ENCODE data around the gene LRIT1.
"Not testable (repeated sequence)": the region's sequence is repeated elsewhere in the genome, so short reads cannot be mapped to it uniquely, and the experiment has no call there.

The LRIT1 gene, protein sequence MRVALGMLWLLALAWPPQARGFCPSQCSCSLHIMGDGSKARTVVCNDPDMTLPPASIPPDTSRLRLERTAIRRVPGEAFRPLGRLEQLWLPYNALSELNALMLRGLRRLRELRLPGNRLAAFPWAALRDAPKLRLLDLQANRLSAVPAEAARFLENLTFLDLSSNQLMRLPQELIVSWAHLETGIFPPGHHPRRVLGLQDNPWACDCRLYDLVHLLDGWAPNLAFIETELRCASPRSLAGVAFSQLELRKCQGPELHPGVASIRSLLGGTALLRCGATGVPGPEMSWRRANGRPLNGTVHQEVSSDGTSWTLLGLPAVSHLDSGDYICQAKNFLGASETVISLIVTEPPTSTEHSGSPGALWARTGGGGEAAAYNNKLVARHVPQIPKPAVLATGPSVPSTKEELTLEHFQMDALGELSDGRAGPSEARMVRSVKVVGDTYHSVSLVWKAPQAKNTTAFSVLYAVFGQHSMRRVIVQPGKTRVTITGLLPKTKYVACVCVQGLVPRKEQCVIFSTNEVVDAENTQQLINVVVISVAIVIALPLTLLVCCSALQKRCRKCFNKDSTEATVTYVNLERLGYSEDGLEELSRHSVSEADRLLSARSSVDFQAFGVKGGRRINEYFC

DNA sequence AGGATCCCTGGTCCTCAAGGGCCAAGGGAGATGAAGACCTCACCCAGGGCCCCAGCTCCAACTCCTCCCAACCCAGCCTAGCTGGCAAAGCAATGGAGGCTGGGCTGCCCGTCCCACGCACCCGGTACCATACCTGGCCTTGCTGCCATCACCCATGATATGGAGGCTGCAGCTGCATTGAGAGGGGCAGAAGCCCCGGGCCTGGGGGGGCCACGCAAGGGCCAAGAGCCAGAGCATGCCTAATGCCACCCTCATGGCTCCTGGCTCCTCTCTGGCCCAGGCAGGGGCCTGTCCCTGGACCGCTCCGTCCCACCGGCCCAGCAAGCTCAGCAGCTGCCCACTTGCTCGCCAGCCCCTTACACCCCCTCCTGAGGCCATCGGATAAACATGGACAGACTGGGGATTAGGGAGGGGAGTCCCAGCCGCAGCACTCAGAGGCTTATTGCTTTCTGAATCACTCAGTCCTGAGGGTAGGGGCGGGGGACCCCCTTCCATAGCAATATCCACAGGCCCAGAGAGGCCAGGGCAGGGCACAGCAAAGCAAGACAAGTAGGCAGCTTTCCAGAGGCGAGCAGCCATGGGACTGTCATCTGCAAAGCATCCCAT, at the start of gene LRIT1:
TSS of gene LRIT1 (minus strand) at position 362 of the 606 bp plus-strand sequence. CDS start at position 255, 107 bp downstream.
- no peak for DNase-seq

DNA sequence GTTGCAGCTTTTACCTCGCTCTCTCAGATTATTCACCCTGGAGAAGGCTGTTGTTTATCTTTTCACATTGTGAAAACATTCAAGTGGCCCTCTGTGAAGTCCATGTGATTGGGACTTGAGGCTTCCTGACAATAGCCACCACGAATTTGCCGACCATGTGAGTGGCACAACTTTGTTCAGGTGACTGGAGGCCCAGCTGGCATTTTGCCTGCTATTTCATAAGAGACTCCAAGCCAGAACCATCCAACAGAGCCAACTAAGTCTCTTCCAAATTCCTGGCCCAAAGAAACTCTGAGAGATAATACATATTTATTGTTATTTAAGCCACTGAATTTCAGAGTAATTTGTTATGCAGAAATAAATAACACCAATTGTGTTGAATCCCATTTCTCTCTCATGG, 48.9 kb upstream of the LRIT1 start:
- no peak for DNase-seq

DNA sequence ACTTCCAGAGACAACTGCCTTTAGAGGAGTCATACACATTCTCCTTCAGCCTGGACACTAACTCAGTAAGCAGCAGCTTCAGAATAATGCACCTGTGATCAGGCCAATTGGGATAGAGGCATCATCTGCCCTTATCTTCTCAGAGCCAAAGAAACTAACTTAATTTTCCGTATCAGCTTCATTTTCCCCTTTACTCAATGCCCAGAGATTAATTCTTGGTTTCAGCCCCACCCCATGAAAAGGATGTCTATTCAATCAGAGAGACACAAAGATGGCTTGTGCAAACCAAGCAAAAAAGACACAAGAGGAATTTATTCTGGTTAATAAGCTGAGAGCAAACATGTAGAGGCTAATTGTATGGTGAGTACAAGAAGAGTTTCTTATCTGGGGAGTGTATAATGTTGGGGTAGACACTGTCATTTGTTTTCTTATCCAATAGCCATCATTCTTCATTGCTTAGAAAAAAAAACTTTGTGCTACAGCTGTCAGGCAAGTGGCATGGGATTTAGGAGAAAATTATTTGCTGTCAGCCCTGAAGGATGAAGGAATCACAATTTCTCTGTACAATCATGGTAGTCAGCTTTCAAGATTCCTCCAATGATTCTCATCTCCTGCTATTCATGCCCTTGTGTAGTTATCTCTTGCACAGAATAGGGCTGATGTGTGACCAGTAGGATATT, 48.3 kb upstream of the LRIT1 start:
- DNase-seq: no peak

DNA sequence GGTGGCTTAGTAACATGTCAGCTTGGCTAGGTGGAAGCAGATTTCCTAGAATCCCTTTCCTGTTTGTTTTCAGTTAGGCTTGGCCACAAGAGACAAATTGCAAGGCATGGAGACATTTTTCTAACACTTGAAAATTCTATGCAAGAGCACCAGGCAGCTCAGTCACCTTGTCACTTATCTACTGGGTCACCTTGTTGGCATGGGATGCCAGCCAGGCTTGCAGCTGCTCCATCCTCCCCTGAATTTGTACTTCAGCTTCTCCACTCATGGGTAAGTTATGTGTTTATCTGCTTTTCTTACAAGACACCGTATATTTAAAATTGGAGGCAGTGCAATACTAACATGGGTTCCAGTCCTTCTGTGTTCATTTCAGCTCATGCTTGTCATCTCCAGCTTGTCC, 46.8 kb upstream of the LRIT1 start:
- DNase-seq: no peak

DNA sequence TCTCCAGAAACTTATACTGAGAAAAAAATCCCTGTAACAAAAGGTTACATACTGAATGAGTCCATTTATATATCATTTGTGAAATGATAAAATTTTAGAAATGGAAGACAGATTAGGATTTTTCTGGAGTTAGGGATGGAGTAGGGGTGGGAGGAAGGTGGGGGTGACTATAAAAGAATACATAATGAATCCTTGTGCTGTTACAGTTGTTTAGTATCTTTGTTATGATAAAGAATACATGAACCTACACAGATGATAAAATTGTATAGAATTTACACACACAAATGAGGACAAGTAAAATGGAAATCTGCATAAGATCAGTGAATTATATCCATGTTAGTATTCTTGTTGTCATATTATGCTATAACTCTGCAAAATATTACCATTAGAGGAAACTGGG, 45.3 kb upstream of the LRIT1 start:
- no peak for DNase-seq

DNA sequence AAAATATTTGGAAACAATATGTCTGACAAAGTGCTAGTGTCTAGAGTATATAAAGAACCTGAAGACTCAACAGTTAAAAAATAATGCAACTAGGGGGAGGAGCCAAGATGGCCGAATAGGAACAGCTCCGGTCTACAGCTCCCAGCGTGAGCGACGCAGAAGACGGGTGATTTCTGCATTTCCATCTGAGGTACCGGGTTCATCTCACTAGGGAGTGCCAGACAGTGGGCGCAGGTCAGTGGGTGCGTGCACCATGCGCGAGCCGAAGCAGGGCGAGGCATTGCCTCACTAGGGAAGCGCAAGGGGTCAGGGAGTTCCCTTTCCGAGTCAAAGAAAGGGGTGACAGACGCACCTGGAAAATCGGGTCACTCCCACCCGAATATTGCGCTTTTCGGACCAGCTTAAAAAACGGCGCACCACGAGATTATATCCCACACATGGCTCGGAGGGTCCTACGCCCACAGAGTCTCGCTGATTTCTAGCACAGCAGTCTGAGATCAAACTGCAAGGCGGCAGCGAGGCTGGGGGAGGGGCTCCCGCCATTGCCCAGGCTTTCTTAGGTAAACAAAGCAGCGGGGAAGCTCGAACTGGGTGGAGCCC, 38.6 kb upstream of the LRIT1 start:
- DNase-seq: not testable (repeated sequence)

DNA sequence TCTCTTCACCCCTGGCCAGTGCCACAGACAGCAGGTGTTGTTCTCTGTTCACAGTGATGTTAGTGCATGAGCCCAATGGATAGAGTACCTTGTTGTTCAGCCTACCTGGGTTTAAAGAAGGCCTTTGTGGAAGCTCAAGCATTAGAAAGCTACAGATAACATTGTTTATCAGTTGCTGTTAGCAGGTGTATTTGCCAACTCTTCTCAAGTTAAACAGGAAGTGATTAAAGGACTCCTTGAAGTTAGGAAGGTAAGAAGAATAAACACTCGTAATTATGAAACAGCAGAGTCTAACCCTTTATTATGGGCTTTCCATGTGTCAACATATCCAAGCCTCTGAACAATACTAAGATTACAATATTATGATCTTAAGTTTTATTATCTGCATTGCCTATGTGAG, 29.4 kb upstream of the LRIT1 start:
- no peak for DNase-seq

DNA sequence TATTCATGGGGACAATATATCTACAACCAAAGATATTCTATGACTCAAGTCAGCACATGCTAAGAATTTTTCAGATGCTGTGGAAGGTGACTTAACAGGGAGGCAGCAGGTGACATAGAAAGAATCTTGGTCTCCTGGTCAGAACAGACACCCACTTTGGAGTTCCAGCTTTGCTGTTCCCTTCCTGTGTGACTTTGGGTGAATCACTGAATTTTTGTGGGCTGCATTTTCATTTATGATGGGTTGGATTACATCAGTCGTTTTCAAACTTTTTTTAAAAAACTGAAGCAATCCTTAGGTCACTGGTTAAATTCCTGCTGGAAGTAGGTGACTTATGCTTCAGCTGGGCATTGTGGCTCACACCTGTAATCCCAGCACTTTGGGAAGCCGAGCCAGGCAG, 28.4 kb upstream of the LRIT1 start:
- DNase-seq: no peak

DNA sequence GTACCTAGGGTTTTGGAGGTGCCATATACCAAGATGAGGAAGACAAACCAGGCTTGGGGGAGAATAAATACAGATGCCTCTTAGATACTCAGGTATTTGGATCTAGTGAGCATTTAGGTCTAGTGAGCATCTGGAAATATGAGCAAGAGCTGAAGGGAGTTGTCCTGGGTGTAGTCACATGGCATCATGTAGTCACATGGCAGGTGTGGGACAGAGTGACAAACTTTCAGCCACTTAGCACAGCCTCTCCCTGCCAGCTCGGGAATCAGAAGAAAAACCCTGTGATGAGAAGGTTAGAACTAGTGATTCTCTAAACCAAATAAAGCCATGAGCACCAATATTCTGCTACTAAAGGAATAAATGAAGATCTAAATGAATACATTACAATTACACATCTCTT, 27.8 kb upstream of the LRIT1 start:
- no peak for DNase-seq

DNA sequence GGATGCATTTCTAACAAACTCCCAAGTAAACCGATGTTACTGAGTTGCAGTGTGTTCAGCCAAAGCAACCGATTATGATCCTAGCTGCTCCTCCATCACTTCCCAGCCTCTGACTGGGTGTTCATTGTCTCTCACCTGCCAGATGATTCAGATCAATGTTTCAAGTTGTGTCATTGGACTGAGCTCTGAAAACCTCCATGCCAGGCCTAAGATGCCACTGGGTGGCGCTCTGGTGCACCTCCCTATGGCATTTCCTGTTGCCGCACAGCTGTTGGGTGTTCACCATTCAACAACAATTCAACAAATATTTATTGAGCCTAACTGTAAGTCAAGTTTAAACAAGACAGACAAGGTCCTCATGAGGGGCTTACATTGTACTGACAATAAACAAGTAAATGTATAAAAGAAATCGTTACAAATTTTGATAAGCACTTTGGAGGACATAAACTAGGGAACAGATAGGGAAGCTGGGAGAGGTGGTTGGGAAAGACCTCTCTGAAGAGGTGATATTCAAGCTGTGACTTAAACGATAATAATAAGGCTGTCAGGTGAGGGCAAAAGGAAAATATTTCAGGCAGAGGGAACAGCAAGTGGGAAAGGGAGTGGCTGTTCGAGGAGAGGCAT, 26.3 kb upstream of the LRIT1 start:
- DNase-seq: no peak

DNA sequence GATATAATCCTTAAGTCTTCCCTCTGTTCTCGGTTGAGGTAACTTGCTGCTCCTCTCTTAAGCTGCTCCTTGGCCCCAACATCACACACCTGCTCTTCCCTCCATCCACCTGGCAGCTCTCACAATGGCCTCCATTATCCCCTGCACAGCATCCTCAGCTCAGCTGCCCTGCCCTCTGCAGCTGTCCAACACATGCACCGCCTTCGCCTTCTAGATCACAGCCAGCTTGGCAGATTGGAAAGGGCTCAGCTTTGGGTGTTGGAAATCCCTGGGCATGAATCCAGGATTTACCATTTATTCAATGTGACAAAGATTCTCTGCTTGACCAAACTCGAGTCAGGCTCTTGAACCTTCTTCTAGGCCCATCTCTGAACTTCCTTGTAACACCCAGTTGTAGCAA, 24.1 kb upstream of the LRIT1 start:
- peak; percentile 28 for DNase-seq

DNA sequence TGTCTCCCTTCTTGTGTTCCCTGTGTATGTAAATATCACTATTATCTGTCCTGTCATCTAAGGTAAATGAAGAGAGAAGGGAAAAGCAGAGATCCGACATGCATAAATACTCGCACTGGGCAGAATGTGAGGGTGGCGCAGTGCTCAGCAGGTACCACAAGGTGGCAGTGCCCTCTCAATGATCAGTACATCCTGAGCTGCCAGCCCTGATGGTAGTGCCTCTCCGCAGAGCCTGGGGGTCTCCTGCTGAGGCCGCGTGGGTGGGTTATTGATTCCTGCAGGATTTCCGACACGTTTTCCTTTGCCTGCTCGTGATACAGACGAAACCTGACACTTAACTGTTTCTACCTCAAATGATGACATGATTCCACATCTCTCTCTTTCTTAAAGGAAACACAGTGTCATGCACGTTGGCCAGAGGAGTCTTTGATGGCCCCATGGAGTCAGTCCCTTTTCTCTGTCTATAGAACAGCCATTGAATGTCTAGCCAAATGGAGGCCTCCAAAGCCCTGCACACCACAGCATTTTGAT, 23.3 kb upstream of the LRIT1 start:
- DNase-seq: no peak

DNA sequence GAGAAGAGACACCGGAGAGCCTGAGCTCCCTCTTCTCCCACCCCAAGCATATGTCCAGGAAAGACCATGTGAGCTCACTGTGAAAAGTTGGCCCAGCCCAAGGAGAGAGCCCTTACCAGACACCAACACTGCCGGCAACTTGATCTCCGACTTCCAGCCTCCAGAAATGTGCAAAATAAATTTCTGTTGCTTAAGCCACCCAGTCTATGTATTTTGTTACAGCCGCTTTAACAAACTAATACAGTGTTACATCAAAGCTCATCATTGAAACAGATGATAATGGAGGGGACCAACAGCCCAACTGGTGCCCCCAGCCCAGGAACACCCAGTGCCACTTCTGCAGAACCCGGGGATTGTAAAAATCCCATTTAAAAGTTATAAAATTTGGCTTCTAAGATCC, 22.4 kb upstream of the LRIT1 start:
- no peak for DNase-seq

DNA sequence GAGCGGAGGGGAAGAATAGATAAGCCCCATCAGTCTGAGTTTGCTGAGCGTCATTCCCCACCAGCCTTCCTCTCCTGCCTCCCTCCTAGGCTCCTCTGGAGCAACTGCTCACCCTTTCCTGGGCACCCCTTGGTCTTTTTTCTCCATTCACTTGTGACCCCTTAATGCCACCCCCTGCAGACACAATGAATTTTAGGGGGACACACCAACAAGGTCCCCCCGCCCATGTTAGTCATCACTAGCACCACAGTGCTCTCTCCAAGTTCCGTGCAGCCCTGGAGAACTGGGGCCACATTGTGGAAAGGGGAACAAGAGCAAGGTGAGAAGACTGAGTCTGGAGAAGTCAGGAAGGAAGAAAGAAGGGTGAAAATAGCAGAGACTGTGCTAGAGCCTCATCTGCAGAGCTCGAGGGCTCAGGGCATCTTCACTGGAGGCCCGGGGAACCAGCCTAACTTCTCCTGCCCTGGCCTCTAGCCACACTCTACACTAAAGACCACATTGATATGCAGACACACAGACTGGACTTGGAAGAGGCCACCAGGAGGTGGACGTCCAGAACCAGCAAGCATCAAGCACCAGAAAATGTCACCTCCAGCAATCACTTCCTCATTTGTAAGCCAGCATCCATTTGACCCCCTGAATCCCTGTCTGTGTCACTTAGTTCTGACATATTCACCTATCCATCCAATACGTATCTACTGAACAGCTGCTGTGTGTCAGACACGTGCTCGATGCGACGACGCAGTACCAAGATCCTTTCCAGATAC, 21.0 kb upstream of the LRIT1 start:
- no peak for DNase-seq

DNA sequence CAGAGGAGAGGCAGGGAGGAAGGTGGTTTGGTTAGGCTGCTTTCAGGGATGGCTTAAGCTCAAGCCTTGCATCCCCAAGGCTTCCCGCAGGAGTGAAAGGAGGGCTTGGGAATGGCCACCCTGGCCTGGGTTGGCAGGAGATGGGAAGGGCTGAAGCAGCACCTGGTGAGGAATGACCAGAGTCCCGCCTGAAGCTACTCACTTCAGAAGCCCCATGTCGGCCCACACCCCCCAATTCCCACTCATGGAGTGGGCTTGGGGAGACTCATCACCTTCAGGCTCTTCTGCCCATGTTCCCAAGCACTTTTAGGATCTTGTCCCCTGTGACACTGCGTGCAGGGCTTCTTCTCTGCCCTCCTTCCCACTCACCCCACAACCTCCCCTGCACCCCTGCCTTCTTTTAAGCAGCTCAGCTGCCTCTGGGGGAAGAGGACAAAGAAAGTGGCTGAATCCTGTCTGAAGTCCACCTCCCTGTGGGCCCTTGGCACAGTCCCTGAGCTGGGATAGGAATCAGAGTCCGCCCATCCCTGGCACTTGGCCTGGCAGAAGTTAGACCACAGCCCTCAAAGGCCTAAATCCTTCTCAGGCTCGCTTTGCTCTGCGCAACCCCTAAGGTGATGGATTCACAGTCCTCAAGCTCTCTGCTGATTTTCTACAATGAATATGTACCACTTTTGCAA, 20.0 kb upstream of the LRIT1 start:
- no peak for DNase-seq

DNA sequence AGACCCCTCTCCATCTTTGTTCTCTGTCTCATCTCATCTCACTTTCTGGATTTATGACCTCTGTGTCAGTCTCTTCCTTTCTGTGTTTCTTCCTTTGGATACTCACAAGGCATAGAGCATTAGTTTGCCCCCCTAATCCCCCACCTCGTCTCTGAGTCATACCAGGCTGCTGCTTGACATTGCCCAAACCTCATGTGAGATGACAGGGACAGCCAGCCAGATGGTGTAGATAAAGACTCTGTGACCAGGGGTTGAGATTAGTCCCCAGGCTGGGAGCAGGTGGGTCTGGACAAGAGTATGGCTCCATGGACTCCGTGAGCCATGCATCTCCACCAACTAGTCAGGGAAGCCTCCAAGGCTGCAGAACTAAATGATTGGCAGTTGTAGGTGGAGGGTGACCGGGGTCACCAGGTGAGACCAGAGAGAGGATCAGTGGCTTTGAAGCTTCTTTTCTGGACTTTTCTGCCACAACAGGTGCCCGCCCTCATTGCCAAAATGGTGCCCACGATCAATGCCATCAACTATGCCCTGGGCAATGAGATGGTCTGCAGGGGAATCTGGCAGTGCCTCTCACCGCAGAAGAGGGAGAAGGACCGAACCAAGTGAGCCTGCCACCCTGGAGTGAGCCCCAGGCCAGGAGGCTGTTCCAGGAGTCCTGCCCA, 16.8 kb upstream of the LRIT1 start:
- no peak for DNase-seq

DNA sequence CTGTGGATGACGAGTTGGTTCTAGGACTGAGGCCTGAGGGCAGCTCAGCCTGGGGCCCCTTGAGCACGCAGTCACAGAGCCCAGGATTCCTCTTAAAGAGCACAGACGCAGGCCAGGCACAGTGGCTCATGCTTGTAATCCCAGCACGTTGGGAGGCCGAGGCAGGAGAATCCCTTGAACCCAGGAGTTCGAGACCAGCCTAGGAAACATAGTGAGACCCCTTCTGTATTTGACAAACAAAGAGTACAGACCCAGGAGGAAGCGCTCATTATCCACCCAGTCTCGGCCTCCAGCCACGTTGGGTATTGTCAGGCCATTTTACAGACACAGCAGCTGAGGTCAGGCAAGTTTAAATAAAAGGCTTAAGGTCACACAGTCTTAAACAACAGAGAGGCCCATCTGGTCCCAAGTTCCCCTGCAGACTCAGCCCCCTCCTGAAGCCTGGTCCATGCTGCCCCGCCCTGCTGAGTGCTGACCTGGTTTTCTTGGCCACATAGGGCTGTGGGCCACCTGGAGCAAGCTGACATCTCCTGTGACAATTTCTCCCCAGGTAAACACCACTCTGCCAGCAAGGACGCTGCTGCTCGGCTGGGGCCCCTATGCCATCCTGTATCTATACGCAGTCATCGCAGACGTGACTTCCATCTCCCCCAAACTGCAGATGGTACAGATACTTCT, 16.1 kb upstream of the LRIT1 start:
- no peak for DNase-seq

DNA sequence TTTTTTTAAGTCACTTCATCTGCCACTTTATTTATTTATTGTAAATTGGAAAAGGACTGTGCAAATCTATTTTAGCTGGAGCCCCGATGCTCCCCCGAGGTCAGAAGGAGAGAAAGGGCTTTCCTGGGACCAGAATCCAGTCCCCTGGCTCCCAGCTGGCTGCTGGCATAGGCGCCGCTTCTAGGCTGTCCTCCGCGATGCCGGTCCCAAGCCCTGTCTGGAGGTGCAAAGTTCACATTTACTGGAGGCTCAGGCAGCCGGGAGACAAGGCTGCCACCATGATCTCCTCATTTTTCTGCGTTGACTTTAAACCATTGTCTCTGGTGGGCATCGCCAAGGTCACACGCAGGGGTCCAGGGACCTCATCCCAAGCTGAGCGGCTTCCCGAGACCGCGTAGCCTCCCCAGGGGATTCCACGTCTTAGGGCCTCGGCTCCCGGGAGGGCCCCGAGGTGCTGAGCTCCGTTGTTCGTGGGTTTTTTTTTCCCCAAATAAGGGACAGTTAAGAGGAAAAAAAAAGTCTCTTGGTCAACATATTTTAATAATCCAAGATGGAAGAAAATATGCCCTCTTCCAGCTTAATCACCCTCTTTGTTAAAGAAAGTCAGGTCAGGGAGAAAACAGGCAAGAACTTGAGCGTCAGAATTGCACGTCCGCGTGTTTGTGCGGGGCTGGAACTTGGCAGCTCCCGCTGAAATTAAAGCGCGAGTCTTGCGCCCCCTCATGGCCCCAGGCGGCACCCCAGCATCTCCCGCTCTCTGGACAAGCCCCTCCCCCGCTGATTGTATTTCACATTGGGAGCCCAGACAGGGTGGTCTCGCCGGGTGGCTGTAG, 15.4 kb upstream of the LRIT1 start:
- no peak for DNase-seq

Data from NCI-H524 treated with DMSO at 0.1 percent for 48 hours (cell line).